GM21786 (cell line): ENCODE data around the gene SHLD2.
"Not testable (repeated sequence)": the region's sequence is repeated elsewhere in the genome, so short reads cannot be mapped to it uniquely, and the experiment has no call there.

Experiments
- ATAC-seq: cut with Tn5 transposase; IDR thresholded peaks from one replicate; pipeline ENCODE4 v1.9.1; 2021; ENCODE audit not compliant: unreplicated experiment

Gene SHLD2

GRCh38 chr10:87210309-87210708 lies 115.3 kb downstream of the SHLD2 start:
- ATAC-seq: not testable (repeated sequence)

GRCh38 chr10:87211848-87212247 lies 116.8 kb downstream of the SHLD2 start:
- not testable (repeated sequence) for ATAC-seq

- not testable (repeated sequence) for ATAC-seq
These were observed 118.3 kb downstream of the SHLD2 start for GRCh38 chr10:87213150-87213765.

- ATAC-seq: not testable (repeated sequence)
These were observed 118.8 kb downstream of the SHLD2 start for GRCh38 chr10:87213806-87214205.

- not testable (repeated sequence) for ATAC-seq
These were observed 121.1 kb downstream of the SHLD2 start for GRCh38 chr10:87216120-87216519.

- not testable (repeated sequence) for ATAC-seq
These were observed 124.4 kb downstream of the SHLD2 start for GRCh38 chr10:87219370-87219769.

- not testable (repeated sequence) for ATAC-seq
These were observed 127.8 kb downstream of the SHLD2 start for GRCh38 chr10:87222789-87223188.

GRCh38 chr10:87225148-87225547 lies 130.1 kb downstream of the SHLD2 start, which contains the start of gene NUTM2A:
NUTM2A (plus strand) TSS chr10:87225448; CDS start chr10:87225831, 383 bp downstream.
- ATAC-seq: not testable (repeated sequence)

GRCh38 chr10:87228247-87228646 lies 133.2 kb downstream of the SHLD2 start:
- ATAC-seq: not testable (repeated sequence)

GRCh38 chr10:87229211-87229610 lies 134.2 kb downstream of the SHLD2 start:
- ATAC-seq: not testable (repeated sequence)

GRCh38 chr10:87234854-87235253 lies 139.8 kb downstream of the SHLD2 start:
- not testable (repeated sequence) for ATAC-seq

- ATAC-seq: not testable (repeated sequence)
These were observed 142.2 kb downstream of the SHLD2 start for GRCh38 chr10:87237244-87237643.

- ATAC-seq: not testable (repeated sequence)
These were observed 144.4 kb downstream of the SHLD2 start for GRCh38 chr10:87239346-87239808.
